Posterior vena cava (tissue), 2 donors: ENCODE data around the gene OR52K2. TPM values are rescaled to one million over a fixed set of nuclear protein-coding genes. Genes with fewer than 3 reads are reported as not detected.
"Not testable (repeated sequence)": the region's sequence is repeated elsewhere in the genome, so short reads cannot be mapped to it uniquely, and the experiment has no call there.

Experiments used
- DNase-seq: peaks from one replicate; pipeline ENCODE4 v3.0.0-alpha.2; 2020; ENCODE audit warnings: low spot score
- intact Hi-C, 2 donors: fragments of 100-400 bp; cut with DNase I; formaldehyde crosslinking; loops; one replicate each; pipeline versions ENCODE4 v1.14.1 to v1.14.2; 2022 to 2023
- total RNA-seq, 2 donors: library from RNA; stranded (reverse); fragmentation: NEBNext Ultra II Directional; extraction: Animal tissue kit (Norgen Biotek cat#: 25700); gene quantifications; one replicate each; pipeline ENCODE4 v1.2.1, GENCODE V29; 2021
- donor health status: DM: yes; HTN: yes; CAD: no.
- donor health status: DM: yes; HTN: yes; CAD: no.

Gene OR52K2
- total RNA-seq, 2 donors from 2014 or later = not detected

DNA sequence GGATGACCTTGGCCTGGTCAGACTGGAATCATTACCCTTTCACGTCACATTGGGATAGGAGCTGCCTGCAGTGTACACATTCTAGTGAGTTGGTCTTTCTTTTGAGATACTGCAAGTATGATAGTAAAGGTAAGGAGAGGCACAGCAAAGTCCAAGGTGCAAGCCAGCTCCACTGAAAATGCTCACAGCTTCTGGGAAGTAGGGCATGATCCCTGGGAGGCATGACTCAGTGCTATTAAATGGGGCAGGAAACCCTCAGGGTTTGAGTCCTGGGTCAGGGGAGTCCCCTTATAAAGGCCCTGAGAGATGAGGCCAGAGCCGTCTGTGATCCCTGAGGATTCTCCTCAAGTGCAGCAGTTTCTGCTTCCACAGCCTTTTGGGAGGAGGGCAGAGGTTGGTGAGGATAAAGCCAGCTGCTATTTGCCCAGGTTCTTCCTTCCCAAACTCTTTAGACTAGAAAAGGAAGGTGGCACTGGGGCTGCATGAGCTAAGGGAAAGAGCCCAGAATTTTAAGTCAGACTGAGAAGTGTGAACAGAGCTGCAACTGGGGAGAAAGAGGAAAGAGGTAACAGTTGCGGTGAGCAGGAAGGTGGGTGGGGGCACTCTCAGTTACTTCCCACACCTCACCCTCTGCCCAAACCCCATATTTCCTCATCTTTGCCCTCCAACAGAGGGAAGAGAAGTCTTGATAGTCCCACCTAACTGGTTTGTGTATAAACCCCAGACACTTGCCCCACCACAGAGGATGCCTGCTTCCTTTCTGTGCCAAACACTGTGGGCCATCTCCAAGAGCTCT lies 18.9 kb downstream of the OR52K2 start:
- DNase-seq = no peak
- intact Hi-C loops = no loop called here

DNA sequence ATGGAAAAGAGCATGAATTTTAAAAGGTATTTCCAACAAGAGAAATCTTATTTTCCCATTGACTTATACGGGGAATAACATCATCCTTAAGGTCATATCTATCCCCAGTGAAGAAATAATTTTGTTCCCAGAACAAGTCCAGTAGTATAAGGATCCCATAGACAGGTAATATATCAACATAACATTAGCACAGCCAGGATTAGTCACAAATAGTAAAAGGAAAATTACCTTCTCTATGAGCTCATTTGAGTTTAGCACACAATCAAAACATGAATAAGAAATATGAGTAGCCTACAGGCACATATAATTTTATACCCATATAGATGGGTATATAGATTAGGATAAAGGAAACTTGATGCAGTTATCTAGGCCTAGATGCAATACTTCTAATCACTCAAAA lies 30.5 kb downstream of the OR52K2 start:
- intact Hi-C loops = no loop called here
- DNase-seq = no peak

DNA sequence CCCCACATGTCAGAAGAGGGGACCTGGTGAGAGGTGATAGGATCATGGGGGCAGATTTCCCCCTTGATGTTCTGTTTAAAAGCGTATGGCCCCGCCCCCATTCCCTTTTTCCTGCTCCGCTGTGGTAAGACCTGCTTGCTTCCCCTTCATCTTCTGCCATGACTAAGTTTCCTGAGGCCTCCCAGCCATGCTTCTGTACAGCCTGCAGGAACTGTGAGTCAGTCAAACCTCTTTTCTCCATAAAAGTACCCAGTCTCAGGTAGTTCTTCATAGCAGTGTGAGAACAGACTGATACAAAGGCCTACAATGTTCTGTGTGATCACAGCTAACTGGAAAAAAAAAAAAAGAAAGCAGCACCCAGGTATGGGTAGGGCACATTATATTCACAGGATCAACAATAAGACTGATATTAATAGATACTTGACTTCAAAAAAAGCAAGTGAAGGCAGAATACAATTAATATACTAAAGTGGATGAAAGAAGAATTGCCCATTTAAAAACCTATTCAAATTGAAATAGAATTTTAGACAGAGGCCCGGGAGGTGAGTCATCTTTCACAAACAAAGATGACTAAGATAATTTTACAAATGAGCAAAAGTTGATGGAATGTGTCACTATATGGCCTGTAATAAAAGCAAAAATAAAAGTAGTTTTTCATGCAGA lies 31.6 kb downstream of the OR52K2 start:
- intact Hi-C loops = no loop called here
- no peak for DNase-seq

DNA sequence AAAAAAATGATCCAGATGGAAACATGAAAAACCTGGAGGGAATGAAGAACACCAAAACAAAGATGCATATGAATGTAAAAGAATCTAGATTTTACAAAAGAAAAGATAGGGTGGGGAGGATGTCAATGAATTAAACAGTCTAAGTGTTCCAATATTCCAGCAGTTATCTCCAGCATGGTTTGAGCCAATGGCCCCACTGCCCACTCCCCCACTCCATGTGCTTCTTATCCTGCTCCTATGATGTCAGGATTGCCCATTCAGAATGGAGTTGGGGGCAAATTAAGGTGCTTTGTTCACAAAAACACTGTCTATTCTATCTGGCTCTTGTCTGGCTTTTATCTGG lies 32.1 kb downstream of the OR52K2 start:
- intact Hi-C loops = no loop called here

DNA sequence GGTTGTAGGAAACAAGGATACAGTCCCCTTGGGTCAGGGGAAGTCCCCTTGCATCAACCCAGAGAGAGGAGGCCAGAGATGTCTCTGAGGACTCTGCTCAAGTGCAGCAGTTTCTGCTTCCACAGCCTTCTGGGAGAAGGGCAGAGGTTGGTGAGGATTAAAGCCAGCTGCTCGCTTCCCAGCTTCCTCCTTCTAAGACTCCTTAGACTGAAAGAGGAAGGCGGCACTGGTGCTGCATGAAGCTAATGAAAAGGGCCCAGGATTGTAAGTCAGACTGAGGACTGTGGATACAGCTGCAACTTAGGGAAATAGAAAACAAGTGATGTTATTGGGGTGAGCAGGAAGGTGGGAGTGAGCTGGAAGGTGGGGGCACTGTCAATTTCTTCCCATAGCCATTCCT lies 33.4 kb downstream of the OR52K2 start, which contains the start of gene OR52K1:
OR52K1 (plus strand) TSS at position 202 of the 400 bp plus-strand sequence. CDS start 6,255 bp downstream, outside the sequence.
- intact Hi-C loops = no loop called here

More for the DNA sequence above, 32.1 kb downstream of the OR52K2 start:
- no peak for DNase-seq

DNA sequence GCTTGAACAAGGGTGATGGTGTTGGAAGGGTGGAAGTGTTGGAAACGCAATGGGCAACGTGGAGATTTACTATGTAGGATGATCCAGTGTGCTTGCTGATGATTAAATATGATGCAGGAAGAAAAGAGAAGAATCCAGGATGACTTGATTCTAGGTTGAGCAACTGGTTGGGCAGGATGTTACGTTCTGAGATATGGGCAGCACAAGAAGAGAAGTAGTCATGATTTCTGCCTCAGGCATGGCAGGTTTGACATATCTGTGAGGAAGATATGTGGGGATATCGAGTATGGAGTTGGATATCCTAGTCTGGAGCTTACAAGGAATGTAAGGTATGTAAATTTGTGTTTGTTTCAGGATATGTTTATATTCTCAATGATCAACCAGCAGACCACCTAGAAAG lies 35.2 kb downstream of the OR52K2 start:
- DNase-seq = no peak
- intact Hi-C loops = no loop called here

More for the DNA sequence above, 33.4 kb downstream of the OR52K2 start, which contains the start of gene OR52K1:
- DNase-seq = no peak

DNA sequence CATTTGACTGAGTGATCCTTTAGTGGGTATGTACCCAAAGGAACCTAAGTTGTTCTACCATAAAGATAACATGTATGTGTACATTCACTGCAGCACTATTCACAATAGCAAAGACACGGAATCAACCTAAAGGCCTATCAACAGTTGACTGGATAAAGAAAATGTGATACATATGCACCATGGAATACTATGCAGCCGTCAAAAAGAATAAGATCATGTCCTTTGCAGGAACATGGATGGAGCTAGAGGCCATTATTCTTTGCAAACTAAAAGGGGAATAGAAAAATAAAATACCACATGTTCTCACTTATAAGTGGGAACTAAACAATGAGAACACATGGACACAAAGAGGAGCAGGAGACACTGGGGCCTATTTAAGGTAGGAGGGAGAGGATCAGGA lies 42.3 kb downstream of the OR52K2 start:
- DNase-seq = not testable (repeated sequence)

DNA sequence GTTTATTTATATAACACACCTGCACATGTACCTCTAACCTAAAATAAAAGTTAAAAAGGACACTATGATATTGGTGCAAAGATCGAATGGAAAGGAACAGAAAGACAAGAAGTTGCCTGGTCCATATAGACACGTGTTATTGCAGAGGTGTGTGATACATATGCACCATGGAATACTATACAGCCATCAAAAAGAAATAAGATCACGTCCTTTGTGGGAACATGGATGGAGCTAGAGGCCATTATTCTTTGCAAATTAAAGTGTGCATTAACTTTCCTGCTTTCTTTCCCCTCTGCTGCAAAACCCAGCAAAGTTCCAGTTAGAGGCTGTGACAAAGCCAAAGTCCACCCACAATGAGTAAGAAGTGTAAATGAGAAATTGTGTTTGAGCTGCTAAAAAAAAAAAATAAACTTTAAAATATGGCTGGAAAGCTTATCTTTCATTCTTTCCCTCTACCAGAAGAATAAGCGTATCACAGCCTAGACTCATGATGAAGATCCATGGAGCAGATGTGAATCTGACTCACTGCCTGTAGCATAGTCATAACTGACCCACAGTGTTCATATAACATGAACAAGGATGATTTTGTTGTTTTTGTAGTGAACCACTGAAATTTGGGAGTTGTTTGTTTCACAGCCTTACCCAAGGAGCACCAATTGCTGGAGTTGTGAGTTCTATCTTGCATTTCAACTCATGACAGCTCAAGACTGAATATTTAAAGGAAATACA lies 42.9 kb downstream of the OR52K2 start:
- intact Hi-C loops = loop anchor here in 1 of 2 donors (5.0 kb wide), 1 partner anchor 305 kb away; no protein-coding TSS in a partner anchor
- no peak for DNase-seq

More for the DNA sequence above, 42.3 kb downstream of the OR52K2 start:
- intact Hi-C loops = loop anchor here in 1 of 2 donors (5.0 kb wide), 1 partner anchor 304 kb away; no protein-coding TSS in a partner anchor

DNA sequence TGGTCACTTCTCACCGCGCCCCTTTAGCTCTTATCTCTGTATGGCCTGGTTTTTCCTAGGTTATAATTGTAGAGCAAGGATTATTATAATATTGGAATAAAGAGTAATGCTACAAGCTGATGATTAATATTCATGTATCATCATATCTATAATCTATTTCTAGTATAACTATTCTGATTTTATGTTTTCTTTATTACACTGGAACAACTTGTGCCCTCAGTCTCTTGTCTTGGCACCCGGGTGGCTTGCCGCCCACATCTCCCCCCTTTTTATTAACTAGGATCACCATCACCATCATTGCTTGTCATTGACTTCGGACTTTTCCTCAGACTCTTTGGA lies 44.4 kb downstream of the OR52K2 start:
- intact Hi-C loops = loop anchor here in 1 of 2 donors (5.0 kb wide), 1 partner anchor 306 kb away; no protein-coding TSS in a partner anchor
- DNase-seq = no peak

DNA sequence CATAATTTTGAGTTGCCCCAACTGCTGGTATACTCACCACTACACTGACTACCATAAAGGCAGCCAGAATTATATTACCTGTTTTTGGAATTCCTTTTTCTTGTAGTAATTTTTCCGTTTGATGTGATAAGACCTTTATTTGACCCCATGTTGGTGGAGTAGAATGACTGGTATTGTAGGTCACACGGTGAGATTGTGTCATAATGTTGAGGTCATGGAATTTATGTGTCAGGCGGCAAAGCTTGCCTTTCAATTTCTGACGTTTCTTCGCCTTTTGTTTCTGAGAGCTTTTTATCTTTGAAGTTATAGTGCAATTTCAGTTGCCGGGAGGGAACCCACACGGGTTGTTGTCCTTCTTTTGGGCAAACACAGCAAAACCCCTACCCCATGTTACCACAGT lies 46.4 kb downstream of the OR52K2 start:
- intact Hi-C loops = no loop called here
- no peak for DNase-seq

DNA sequence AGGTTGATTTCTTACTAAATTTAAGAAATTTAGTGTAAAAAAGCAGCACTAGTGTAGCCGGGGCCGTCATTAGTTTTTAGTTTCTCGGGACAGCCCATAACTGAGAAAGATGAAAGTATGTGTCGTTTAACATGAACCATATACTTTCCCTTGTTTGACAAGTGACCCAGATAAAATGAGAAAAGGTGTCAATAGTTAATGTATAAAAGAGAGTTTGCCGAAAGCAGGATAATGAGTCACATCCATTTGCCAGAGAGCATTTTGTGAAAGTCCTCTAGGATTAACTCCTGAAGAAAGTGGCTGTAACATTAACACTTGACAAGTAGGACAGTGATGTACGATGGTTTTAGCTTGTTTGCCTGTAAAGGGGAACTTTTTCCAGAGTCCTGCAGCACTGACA lies 46.9 kb downstream of the OR52K2 start:
- DNase-seq = no peak
- intact Hi-C loops = no loop called here

DNA sequence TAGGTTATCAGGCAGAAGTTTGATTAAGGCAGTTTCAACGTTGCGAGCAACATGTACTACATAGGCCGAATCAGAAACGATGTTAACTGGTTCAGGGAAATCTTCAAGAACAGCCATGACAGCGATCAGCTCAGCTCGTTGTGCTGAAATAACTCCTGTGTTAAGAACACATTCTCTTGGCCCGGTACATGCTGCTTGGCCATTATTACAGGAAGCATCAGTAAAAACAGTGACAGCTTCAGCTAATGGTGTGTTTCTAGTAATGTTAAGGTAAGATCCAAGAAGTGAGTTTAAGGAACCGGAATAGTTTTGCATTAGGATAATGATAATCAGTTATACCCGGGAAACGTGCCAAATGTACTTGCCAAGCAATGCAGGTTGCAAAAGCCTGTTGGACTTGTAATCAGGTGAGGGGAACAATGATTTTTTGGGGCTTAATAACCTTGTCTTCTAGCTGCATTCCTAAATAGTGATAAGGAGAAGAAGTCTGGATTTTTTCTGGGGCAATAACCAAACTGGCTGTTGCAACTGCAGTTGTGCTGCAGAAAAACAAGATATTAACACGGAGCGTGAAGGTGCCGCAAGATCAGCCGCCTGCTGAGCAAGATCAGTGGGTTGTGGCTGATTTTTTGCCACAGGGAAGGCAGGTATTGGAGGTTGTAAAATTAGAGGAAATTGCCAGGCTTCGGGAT lies 47.6 kb downstream of the OR52K2 start:
- intact Hi-C loops = no loop called here
- no peak for DNase-seq

Other genes starting within 250 kb of the OR52K2 start
- not detected for gene OR52B4, start 80.9 kb upstream of the OR52K2 start, total RNA-seq
- 10 to 100 TPM; 11.7 to 13.8 TPM for gene TRIM21, start 55.6 kb upstream of the OR52K2 start, total RNA-seq
- not detected for gene OR52K1, start 33.4 kb downstream of the OR52K2 start, total RNA-seq
- gene OR52M1, start 95.9 kb downstream of the OR52K2 start, total RNA-seq = not detected
- not detected for gene OR52I2, start 132.4 kb downstream of the OR52K2 start, total RNA-seq
- not detected for gene OR52I1, start 144.7 kb downstream of the OR52K2 start, total RNA-seq
- gene TRIM68, start 158.9 kb downstream of the OR52K2 start, total RNA-seq = 1 to 10 TPM; 6.2 to 6.3 TPM
- gene OR51D1, start 188.2 kb downstream of the OR52K2 start, total RNA-seq = not detected
- gene OR51E1, start 194.7 kb downstream of the OR52K2 start, total RNA-seq = 1 to 10 TPM in 1 of 2 donors, under 1 TPM in 1; 0.67 to 1.0 TPM
- under 1 TPM; 0.23 to 0.57 TPM for gene OR51E2, start 248.6 kb downstream of the OR52K2 start, total RNA-seq